Loucy (cell line): ENCODE measurements around the gene TRIP13.

ENCODE experiments used
- H2AFZ ChIP-seq: fragments of 200-600 bp; sonication (generic); 2 replicates; pipeline ENCODE4 v1.6.0; 2016; ENCODE audit warnings: antibody characterized with exemption, mild to moderate bottlenecking, low read length, moderate library complexity
- H3F3A ChIP-seq: fragments of 200-600 bp; 2 replicates; pipeline ENCODE4 v1.6.0; 2016; ENCODE audit warnings: antibody characterized with exemption, low read depth, mild to moderate bottlenecking
- H3K27me3 ChIP-seq: fragments of 200-600 bp; sonication (generic); 2 replicates; pipeline ENCODE4 v1.6.1; 2014; ENCODE audit warnings: low read length, mild to moderate bottlenecking; ENCODE audit not compliant: insufficient read depth, poor library complexity, severe bottlenecking
- H3K36me3 ChIP-seq: fragments of 200-600 bp; sonication (generic); 2 replicates; pipeline ENCODE4 v1.6.1; 2016; ENCODE audit warnings: low read length; ENCODE audit not compliant: insufficient read depth
- H3K4me1 ChIP-seq: fragments of 200-600 bp; sonication (generic); 2 replicates; pipeline ENCODE4 v1.5.1; 2014; ENCODE audit warnings: low read length, mild to moderate bottlenecking; ENCODE audit not compliant: insufficient read depth, poor library complexity, severe bottlenecking
- H3K4me2 ChIP-seq: fragments of 200-600 bp; sonication (generic); 2 replicates; pipeline ENCODE4 v1.6.0; 2014; ENCODE audit warnings: antibody characterized with exemption, low read length, low read depth, mild to moderate bottlenecking; ENCODE audit not compliant: poor library complexity, severe bottlenecking
- H3K4me3 ChIP-seq: fragments of 200-600 bp; sonication (generic); 2 replicates; pipeline ENCODE4 v1.5.1; 2014; ENCODE audit warnings: low read length, mild to moderate bottlenecking, mixed read lengths; ENCODE audit not compliant: poor library complexity, severe bottlenecking
- H3K79me2 ChIP-seq: fragments of 200-600 bp; sonication (generic); 2 replicates; pipeline ENCODE4 v1.6.1; 2014; ENCODE audit warnings: low read length; ENCODE audit not compliant: insufficient read depth
- H3K9ac ChIP-seq: fragments of 200-600 bp; sonication (generic); 2 replicates; pipeline ENCODE4 v1.6.0; 2014; ENCODE audit warnings: mild to moderate bottlenecking, low read depth, low read length, moderate library complexity; ENCODE audit not compliant: poor library complexity, severe bottlenecking
- H3K9me2 ChIP-seq: fragments of 200-600 bp; sonication (generic); replicated peaks from 2 replicates; pipeline ENCODE4 v1.6.1; 2016; ENCODE audit warnings: low read depth, low read length, mixed read lengths
- H3K9me3 ChIP-seq: fragments of 200-600 bp; sonication (generic); 2 replicates; pipeline ENCODE4 v1.6.1; 2014; ENCODE audit warnings: mild to moderate bottlenecking, antibody characterized with exemption, low read length, low read depth; ENCODE audit not compliant: insufficient read depth
- H4K20me1 ChIP-seq: fragments of 200-600 bp; sonication (generic); 2 replicates; pipeline ENCODE4 v1.6.0; 2014; ENCODE audit warnings: antibody characterized with exemption, low read length, mild to moderate bottlenecking; ENCODE audit not compliant: insufficient read depth, poor library complexity, severe bottlenecking
- EZH2phosphoT487 ChIP-seq: fragments of 200-600 bp; IDR thresholded peaks from 2 replicates; pipeline ENCODE4 v1.6.1; 2018; ENCODE audit warnings: antibody characterized with exemption, mild to moderate bottlenecking, moderate library complexity, borderline replicate concordance
- TF ChIP-seq, protein P1 (sequence below): fragments of 200-600 bp; sonication (generic); conservative IDR thresholded peaks from 2 replicates; pipeline ENCODE4 v1.5.1; 2014; ENCODE audit warnings: mild to moderate bottlenecking, antibody characterized with exemption, low read length

Gene TRIP13

GRCh38 chr5:966345-966710, 73.6 kb downstream of the TRIP13 start:
- Histone ChIP-seq H3K79me2 (peaks cover 27% of the 10 kb centered on the region), H4K20me1 (no peaks in the 10 kb centered on the region), H3K4me3 (peak overlapping the region; percentile 71), H3K27me3 (no peaks in the 10 kb centered on the region), H3K9me3 (no peaks in the 10 kb centered on the region; the same call in 1 of the 2 replicates), H3K9ac (peak overlapping the region; percentile 88), H2AFZ (no peak overlapping the region), H3K4me2 (peak overlapping the region; percentile 85), H3K36me3 (no peaks in the 10 kb centered on the region), H3F3A (peaks cover 20% of the 10 kb centered on the region), H3K4me1 (peaks cover 77% of the 10 kb centered on the region), H3K9me2 (no peaks in the 10 kb centered on the region)
- TF ChIP-seq, protein P1, sequence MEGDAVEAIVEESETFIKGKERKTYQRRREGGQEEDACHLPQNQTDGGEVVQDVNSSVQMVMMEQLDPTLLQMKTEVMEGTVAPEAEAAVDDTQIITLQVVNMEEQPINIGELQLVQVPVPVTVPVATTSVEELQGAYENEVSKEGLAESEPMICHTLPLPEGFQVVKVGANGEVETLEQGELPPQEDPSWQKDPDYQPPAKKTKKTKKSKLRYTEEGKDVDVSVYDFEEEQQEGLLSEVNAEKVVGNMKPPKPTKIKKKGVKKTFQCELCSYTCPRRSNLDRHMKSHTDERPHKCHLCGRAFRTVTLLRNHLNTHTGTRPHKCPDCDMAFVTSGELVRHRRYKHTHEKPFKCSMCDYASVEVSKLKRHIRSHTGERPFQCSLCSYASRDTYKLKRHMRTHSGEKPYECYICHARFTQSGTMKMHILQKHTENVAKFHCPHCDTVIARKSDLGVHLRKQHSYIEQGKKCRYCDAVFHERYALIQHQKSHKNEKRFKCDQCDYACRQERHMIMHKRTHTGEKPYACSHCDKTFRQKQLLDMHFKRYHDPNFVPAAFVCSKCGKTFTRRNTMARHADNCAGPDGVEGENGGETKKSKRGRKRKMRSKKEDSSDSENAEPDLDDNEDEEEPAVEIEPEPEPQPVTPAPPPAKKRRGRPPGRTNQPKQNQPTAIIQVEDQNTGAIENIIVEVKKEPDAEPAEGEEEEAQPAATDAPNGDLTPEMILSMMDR: no peak
- TF ChIP-seq EZH2phosphoT487: no peak

GRCh38 chr5:966941-967340, 74.3 kb downstream of the TRIP13 start:
- no peaks in the 10 kb centered on the region for H3K27me3 ChIP-seq
- H3K4me3 ChIP-seq: peak overlapping the region; percentile 71
- TF ChIP-seq, protein P1: no peak
- no peak for TF ChIP-seq EZH2phosphoT487
- no peaks in the 10 kb centered on the region; the same call in 1 of the 2 replicates for H3K9me3 ChIP-seq
- no peaks in the 10 kb centered on the region for H3K36me3 ChIP-seq
- H3F3A ChIP-seq: peaks cover 20% of the 10 kb centered on the region
- peaks cover 71% of the 10 kb centered on the region for H3K4me1 ChIP-seq
- H3K4me2 ChIP-seq: peak overlapping the region; percentile 85
- no peaks in the 10 kb centered on the region for H4K20me1 ChIP-seq
- H3K9ac ChIP-seq: peak overlapping the region; percentile 88
- H3K9me2 ChIP-seq: no peaks in the 10 kb centered on the region
- no peak overlapping the region for H2AFZ ChIP-seq
- H3K79me2 ChIP-seq: peaks cover 27% of the 10 kb centered on the region
